ENCODE results near the gene IGLL5. TPM values are rescaled to one million over a fixed set of nuclear protein-coding genes. Genes with fewer than 3 reads are reported as not detected.

Gene IGLL5
- total RNA-seq, 4 donors from 2014 or later: 1.1 to 35.5 (median 6.0) TPM; not detected in 1

DNA sequence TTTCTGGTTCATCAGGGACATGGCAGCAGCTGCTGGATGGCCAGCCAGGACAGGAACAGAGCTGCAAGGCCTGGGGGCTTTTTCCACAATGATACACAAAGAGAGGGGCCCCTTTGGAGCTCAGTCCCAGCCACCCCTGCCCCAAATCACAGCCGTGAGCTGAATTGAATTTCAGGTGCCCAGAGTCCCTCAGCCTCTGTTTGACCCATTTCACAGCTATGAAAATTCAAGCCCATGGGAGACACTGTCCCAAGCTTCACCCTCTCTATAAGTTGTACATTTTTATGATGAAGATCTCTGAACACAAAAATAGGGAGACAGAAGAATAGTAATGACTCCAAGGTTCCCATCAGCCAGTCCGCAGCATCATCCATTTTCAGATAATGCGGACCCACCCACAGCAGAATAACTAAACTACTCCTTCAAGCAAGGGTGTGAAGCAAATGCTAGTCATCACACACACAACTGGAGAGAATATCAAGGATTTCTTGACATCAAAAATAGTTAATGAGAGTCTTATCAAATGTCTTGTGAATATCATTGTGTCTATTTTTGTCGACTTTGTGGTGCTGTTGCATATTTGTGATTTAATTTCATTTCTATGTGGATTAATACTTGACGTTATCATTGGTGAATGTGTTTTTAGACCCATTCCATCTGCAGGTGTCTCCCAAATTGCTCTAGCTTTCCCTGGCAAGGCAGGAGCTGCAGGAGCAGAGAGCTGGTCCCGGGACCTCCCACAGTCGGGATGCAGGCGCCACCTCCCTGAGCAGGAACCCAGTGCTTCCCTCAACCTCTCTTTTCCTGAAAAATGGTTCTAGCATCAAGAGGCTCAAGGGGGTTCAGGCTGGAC, 24.7 kb downstream of the IGLL5 start:
- Histone ChIP-seq H3K4me1 (no peaks in the 10 kb centered on the region), H3K27ac (no peak overlapping the region), H3K36me3 (no peaks in the 10 kb centered on the region), H3K4me3 (no peak overlapping the region), H3K9me3 (no peaks in the 10 kb centered on the region), H3K27me3 (no peaks in the 10 kb centered on the region)
- no peak for DNase-seq
- TF ChIP-seq POLR2A (IDR thresholded peaks at IDR 0.05) (no peak), CTCF (IDR thresholded peaks at IDR 0.05) (no peak)

DNA sequence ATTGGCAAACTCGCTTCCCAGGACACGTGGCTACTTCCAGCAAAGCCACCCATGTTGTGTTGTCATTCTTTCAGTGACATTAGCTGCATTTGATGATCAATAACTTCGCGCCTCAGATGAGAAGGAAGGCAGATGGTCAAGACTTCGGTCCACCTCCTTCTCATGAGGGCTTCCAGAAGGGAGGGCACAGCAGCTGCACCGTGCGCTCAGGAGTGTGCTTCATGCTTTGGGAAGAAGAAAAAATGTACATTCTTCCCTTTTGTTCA, 25.3 kb downstream of the IGLL5 start:
- Histone ChIP-seq H3K4me3 (no peak overlapping the region), H3K9me3 (no peaks in the 10 kb centered on the region), H3K4me1 (no peaks in the 10 kb centered on the region), H3K27me3 (no peaks in the 10 kb centered on the region), H3K27ac (no peak overlapping the region), H3K36me3 (no peaks in the 10 kb centered on the region)
- DNase-seq: no peak
- no peak for TF ChIP-seq CTCF (IDR thresholded peaks at IDR 0.05)
- TF ChIP-seq POLR2A (IDR thresholded peaks at IDR 0.05): no peak

DNA sequence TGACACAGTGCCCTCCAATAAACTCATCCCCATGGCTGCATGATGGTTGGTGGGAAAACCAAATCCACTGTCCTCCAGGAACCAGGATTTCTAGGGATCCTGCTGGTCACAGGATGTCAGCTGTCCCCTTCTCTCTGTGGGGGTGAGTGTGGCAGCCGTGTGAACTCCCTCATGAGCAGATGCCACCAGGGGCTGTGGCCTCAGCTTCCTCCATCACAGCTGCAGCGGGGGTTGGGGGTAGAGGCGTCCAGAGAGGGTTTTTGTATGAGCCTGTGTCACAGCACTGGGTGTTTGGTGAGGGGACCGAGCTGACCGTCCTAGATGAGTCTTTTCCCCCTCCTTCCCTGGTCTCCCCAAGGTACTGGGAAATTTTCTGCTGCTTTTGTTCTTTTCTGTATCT, 26.4 kb downstream of the IGLL5 start:
- Histone ChIP-seq H3K9me3 (no peaks in the 10 kb centered on the region), H3K36me3 (no peaks in the 10 kb centered on the region), H3K4me3 (no peak overlapping the region), H3K4me1 (no peaks in the 10 kb centered on the region), H3K27me3 (no peaks in the 10 kb centered on the region), H3K27ac (peak overlapping the region in 1 of 4 donors; percentile 49)
- peak in 1 of 3 donors; percentile 51 for DNase-seq
- TF ChIP-seq POLR2A (IDR thresholded peaks at IDR 0.05): no peak
- no peak for TF ChIP-seq CTCF (IDR thresholded peaks at IDR 0.05)

GRCh38 chr22:22914726-22915669, 27.4 kb downstream of the IGLL5 start:
- Histone ChIP-seq H3K27me3 (no peaks in the 10 kb centered on the region), H3K27ac (peak overlapping the region in 1 of 4 donors; percentile 49), H3K36me3 (no peaks in the 10 kb centered on the region), H3K4me3 (no peak overlapping the region), H3K4me1 (no peaks in the 10 kb centered on the region), H3K9me3 (no peaks in the 10 kb centered on the region)
- no peak for DNase-seq
- TF ChIP-seq CTCF (IDR thresholded peaks at IDR 0.05) (no peak), POLR2A (IDR thresholded peaks at IDR 0.05) (no peak)

- Histone ChIP-seq H3K27me3 (no peaks in the 10 kb centered on the region), H3K9me3 (no peaks in the 10 kb centered on the region), H3K4me1 (no peaks in the 10 kb centered on the region), H3K4me3 (no peak overlapping the region), H3K36me3 (no peaks in the 10 kb centered on the region), H3K27ac (no peak overlapping the region)
- no peak for DNase-seq
- TF ChIP-seq POLR2A (IDR thresholded peaks at IDR 0.05): no peak
- no peak for TF ChIP-seq CTCF (IDR thresholded peaks at IDR 0.05)
These were observed 28.0 kb downstream of the IGLL5 start for GRCh38 chr22:22915670-22916035.

All from Peyer's patch (tissue), 4 donors.